GM19099 (cell line): ENCODE results near the gene MPRIP.

Experiments
- POLR2A ChIP-seq: IDR thresholded peaks from 3 replicates; pipeline ENCODE4 v1.6.1; 2011; ENCODE audit warnings: low read depth; ENCODE audit not compliant: insufficient read length; ENCODE audit errors: extremely low read depth

Gene MPRIP

DNA sequence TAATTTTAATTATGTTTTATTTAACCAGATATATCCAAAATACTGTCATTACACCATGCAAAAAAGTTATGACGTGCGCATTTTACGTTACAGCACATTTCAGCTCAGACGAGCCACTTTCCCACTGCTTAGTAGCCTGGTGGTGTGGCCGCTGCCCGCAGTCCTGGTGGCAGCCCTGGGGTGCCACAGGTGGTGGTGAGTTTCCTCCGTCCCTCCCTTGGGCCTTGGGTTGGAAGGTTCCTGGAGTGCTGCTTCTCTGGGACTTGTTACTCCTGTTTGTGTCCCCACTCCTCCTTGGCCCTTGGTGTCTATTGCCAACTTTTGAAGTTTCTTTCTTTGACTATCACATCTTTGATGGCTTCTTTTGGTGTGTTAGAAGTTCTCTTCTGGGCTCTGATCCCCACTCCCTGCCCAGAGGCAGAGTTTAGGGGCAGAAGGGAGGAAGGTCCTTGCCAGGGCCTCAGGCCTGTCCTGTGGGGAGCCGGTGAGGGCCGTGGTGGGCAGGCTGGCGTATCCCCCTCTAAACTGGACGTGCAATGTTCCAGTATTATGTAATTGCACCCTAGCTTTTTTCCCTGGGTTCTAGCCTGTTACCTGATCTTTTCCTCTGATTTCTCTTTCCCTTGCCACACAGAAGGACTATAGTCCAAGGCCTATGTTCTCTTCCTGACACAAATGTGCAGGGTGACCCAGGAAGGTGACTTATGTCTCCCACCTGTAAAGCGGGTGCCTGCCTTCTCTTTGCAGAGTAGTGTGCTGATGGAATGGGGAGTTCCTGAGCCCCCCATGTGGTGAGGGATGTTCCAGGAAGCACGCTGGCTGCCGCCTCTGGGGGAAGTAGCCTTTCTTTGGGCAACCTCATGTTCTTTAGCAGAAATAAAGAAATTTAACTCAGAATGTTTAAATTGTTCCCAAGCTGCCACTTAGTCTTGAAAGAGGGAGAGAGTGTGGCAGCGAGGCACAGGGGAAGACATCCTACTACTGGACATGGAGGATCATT is 8.4 kb downstream of the MPRIP start:
- no peak for TF ChIP-seq POLR2A

- TF ChIP-seq POLR2A = no peak
These were observed 9.1 kb downstream of the MPRIP start for GRCh38 chr17:17051380-17051779.

GRCh38 chr17:17051791-17052461 is 9.7 kb downstream of the MPRIP start:
- TF ChIP-seq POLR2A = no peak

GRCh38 chr17:17052462-17053221 is 10.4 kb downstream of the MPRIP start:
- TF ChIP-seq POLR2A = no peak

DNA sequence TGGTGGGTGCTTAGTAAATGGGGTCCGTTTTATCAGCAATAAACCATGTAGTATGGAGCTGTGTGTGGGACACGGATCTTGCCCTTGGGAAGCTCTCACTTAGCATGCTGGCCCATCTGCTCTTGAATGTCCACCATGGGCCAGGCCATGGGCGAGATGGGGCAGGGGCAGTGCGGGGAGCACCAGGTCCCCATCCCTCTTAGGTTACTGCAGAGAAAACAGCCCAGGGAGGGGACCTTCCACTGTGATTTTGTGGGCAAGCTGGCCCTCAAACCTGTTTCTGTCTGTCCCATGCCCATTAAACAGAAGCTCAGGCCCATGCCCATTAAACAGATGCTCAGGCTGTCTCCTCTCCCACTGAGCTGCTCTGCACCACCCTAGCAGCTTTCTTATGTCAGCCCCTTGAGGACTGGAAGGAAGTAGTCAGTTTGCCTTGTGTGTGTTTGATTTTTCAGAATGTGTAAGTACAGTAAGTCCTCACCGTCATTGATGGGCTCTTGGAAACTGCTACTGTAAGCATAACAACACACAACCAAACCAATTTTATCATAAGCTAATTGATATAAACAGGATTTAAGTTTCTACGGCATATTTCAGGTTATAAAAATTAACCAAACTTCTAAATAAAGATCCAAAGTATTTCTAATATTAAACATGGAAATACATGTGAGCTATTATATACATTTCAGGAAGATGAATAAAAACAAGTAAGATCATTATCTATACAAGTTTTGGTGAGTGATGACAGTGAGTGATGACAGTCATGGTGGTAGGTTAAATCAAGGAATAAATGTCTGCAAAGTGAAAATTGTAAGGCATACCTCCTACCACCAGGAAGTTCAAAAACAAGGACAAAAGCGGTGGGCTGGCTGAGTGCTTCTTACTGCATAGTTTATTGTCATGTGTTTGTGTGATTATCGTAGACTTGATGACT is 11.5 kb downstream of the MPRIP start:
- TF ChIP-seq POLR2A = no peak

DNA sequence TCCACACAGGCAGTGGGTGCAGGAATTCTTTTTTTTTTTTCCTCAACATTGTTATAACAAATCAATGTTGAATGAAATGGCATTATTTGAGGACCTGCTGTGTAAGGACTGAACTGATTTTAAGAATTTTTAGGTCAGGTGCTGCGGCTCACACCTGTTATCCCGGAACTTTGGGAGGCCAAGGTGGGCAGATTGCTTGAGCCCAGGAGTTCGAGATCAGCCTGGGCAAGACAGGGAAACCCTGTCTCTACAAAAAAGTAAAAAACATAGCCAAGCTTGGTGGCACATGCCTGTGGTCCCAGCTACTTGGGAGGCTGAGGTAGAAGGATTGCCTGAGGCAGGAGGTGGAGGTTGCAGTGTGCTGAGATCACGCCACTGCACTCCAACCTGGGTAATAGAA is 12.4 kb downstream of the MPRIP start:
- TF ChIP-seq POLR2A = no peak

DNA sequence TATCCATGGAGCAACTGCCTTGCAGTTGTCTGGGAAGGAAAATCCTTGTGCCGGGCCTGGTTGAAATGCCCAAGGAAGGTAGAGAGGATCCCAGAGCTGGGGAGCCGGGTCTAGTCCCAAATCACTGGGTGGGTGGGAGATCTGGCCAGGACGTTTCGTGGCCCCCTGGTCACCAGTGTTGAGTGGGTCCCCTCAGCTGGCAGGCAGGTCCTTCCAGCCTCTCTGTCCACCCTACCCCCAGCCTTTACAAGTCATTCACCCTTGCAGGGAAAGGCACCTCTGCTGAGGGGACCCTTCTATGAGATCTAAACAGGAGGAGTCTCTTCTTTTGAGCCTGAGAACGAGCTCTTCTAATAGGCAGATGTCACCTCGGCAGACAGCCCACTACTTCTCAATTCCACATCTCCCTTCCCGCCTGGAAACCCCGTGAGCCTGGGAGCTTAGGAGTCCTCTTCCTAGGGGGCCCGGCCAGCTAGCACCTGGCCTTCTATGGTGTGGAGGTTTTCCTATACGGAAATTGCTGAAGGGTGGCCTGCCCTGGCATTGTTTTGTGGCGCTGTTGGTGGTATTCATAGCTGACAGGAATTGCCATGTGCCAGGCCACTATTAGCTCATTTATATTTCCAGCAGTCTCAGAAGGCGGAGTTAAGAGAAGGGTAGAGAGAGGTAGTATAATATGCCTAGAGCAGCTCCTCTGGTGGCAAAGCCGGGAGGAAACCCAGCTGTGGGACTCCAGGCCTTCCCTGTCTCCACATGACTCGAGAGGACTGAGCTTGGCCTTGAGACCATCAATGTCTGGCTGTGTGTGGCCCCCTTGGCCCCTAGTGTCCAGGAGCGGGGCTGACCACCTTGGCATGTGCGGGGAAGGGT is 13.3 kb downstream of the MPRIP start:
- no peak for TF ChIP-seq POLR2A

- no peak for TF ChIP-seq POLR2A
These were observed 13.9 kb downstream of the MPRIP start for GRCh38 chr17:17056156-17056539.

GRCh38 chr17:17057057-17057551 is 14.8 kb downstream of the MPRIP start:
- TF ChIP-seq POLR2A = no peak

DNA sequence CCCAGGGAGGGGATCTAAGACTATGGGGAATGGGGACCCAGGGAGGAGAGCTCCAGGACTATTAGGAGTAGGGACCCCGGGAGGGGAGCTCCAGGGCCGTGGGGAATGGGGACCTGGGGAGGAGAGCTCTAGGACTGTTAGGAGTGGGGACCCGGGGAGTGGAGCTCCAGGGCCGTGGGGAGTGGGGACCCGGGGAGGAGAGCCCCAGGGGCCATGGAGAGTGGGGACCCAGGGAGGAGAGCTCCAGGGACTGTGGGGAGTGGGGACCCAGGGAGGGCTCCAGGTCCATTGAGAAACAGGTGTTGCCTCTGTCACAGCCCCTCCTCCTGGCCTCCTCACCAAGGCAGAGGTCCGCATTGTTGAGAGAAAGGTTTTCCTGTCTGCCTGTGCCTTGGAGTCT is 16.0 kb downstream of the MPRIP start:
- TF ChIP-seq POLR2A = no peak

DNA sequence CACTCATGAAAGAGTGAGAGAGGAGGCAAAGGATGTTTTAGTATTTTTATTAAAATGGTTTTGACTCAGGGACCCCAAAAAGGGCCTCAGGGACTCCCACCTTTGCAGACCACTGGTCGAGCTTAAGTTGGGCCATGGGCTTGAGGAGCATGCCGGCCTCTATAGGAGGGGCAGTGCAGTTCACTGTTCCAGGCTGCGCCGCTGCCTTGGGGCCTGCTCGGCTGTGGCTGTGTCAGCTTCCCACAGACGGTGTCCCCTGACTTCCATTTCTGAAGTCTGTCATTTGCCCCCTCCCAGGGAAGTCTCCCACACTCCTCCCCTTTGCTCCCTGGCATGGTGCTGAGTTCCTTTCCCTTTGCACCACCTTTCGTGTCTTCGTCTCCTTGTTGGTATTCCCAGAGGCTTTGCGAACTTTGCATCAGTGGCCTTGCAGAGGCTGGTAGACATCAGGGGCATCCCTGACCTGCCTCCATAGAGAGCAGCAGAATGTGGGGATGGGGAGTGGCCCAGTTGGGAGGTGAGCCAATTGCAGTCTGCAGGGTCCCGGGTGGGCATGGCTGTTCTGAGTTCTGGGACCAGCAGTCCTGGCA is 17.1 kb downstream of the MPRIP start:
- TF ChIP-seq POLR2A = no peak

DNA sequence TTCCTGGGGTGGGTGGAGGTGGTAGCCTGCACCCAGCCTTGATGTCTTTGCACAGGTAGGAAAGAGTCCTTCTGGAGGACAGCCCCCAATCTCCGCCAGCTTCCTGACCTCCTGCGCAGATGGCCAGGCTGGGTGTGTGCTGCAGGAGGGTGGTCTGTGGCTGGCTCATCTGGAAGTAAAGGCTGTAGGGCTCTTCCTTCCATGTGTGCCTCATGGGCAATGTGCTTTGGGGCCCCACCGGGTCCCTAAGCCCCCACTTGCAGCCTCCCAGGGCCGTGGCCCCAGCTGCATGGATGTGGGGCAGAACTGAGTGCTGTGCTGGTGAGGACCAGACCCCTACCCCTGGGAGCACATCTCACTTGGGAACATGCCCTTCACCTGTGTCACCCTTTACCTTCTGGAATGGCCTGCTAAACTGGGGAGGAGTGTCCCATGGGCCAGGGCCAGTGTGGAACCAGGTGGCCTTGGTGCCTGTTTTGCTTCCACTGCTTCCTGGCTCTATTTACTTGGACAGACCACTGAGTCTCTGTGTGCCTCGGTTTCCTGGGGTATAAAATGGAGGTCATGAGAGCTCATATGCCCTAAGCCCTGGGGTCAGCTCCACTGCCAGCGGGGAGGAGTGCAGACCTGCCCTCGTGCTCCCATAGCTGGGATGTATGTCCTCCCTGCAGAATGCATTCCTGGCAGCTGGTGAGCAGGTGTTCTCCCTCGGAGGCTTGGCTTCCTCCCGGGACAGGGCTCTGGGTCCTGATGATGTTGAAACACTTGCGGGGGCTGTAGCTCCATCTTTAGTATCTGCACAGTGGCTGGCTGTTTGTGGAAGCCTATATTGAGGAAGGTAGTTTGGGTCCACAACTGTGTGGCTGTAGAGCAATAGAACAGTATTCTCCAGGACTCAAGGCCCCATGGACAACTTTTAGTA is 18.0 kb downstream of the MPRIP start:
- TF ChIP-seq POLR2A = no peak

- TF ChIP-seq POLR2A = no peak
These were observed 18.7 kb downstream of the MPRIP start for GRCh38 chr17:17060930-17061329.
